Osteoblast (primary cell): ENCODE measurements around the gene SPAG16. TPM values are rescaled to one million over a fixed set of nuclear protein-coding genes. Genes with fewer than 3 reads are reported as not detected.
A peak's percentile ranks its signal among the peaks of the same experiment; 100 is the strongest.

Experiments
- DNase-seq: peaks from one replicate; pipeline ENCODE4 v3.0.0; 2011; ENCODE audit warnings: low spot score, mixed read lengths; ENCODE audit not compliant: insufficient read length; ENCODE audit errors: missing footprints
- H2AFZ ChIP-seq: 2 replicates; pipeline ENCODE4 v1.6.0; 2011; ENCODE audit warnings: mild to moderate bottlenecking, low read length
- H3K27ac ChIP-seq: 2 replicates; pipeline ENCODE4 v1.5.1; 2011; ENCODE audit warnings: mild to moderate bottlenecking, low read depth, low read length, moderate library complexity
- H3K27me3 ChIP-seq: 2 replicates; pipeline ENCODE4 v1.6.0; 2012; ENCODE audit warnings: mild to moderate bottlenecking, control low read depth, inconsistent platforms, low read length, moderate library complexity; ENCODE audit not compliant: insufficient read depth
- H3K36me3 ChIP-seq: 2 replicates; pipeline ENCODE4 v1.5.1; 2011; ENCODE audit warnings: mild to moderate bottlenecking, low read length, control low read depth, moderate library complexity; ENCODE audit not compliant: insufficient read depth
- H3K4me1 ChIP-seq: 2 replicates; pipeline ENCODE4 v1.5.1; 2011; ENCODE audit warnings: mild to moderate bottlenecking, low read length, control low read depth, moderate library complexity; ENCODE audit not compliant: insufficient read depth
- H3K4me2 ChIP-seq: 2 replicates; pipeline ENCODE4 v1.6.0; 2011; ENCODE audit warnings: mild to moderate bottlenecking, low read length; ENCODE audit not compliant: insufficient read depth
- H3K4me3 ChIP-seq: fragments of 200-600 bp; sonication (generic); 3 replicates; pipeline ENCODE4 v1.5.1; 2012; ENCODE audit warnings: mild to moderate bottlenecking, low read length, inconsistent platforms; ENCODE audit not compliant: insufficient read depth
- H3K79me2 ChIP-seq: 2 replicates; pipeline ENCODE4 v1.6.0; 2012; ENCODE audit warnings: mild to moderate bottlenecking, low read length, control low read depth, inconsistent platforms; ENCODE audit not compliant: insufficient read depth
- H3K9me3 ChIP-seq: 2 replicates; pipeline ENCODE4 v1.5.1; 2011; ENCODE audit warnings: low read depth, low read length, control low read depth
- H4K20me1 ChIP-seq: 2 replicates; pipeline ENCODE4 v1.6.0; 2012; ENCODE audit warnings: mild to moderate bottlenecking, low read length, control low read depth; ENCODE audit not compliant: insufficient read depth
- CTCF ChIP-seq: IDR thresholded peaks from 2 replicates; pipeline ENCODE4 v1.5.1; 2011; ENCODE audit warnings: mild to moderate bottlenecking, low read depth, low read length, moderate library complexity; ENCODE audit errors: extremely low read depth
- total RNA-seq: library from RNA; depleted of rRNA; stranded (reverse); fragments of >200 nt; gene quantifications from 2 replicates; pipeline ENCODE4 v1.2.3, GENCODE V29; 2012

SPAG16 gene
- total RNA-seq, 1 donor: 47.8 TPM

- no peak for TF ChIP-seq CTCF
- DNase-seq: no peak
- no peaks in the 10 kb centered on the region for H3K9me3 ChIP-seq
- no peaks in the 10 kb centered on the region for H3K27me3 ChIP-seq
- H3K79me2 ChIP-seq: no peaks in the 10 kb centered on the region
- H2AFZ ChIP-seq: peak overlapping the region; percentile 86
- peak overlapping the region; percentile 27 for H3K4me3 ChIP-seq
- H3K27ac ChIP-seq: peak overlapping the region; percentile 87
- H3K4me1 ChIP-seq: peaks cover 14% of the 10 kb centered on the region
- peak overlapping the region; percentile 69 for H3K4me2 ChIP-seq
- no peaks in the 10 kb centered on the region for H4K20me1 ChIP-seq
- H3K36me3 ChIP-seq: peaks cover 16% of the 10 kb centered on the region
Observed at GRCh38 chr2:213306316-213306942, 22.2 kb downstream of the SPAG16 start.

- TF ChIP-seq CTCF: no peak
- no peak overlapping the region for H2AFZ ChIP-seq
- no peak overlapping the region for H3K4me2 ChIP-seq
- no peaks in the 10 kb centered on the region for H3K9me3 ChIP-seq
- H4K20me1 ChIP-seq: no peaks in the 10 kb centered on the region
- H3K4me1 ChIP-seq: no peaks in the 10 kb centered on the region
- H3K27me3 ChIP-seq: no peaks in the 10 kb centered on the region
- H3K27ac ChIP-seq: no peak overlapping the region
- no peaks in the 10 kb centered on the region for H3K79me2 ChIP-seq
- no peak for DNase-seq
- peaks cover 6% of the 10 kb centered on the region for H3K36me3 ChIP-seq
- no peak overlapping the region for H3K4me3 ChIP-seq
Observed at GRCh38 chr2:213315168-213315876, 31.1 kb downstream of the SPAG16 start.

- H3K4me2 ChIP-seq: no peak overlapping the region
- no peak for TF ChIP-seq CTCF
- H3K79me2 ChIP-seq: no peaks in the 10 kb centered on the region
- peaks cover 6% of the 10 kb centered on the region for H3K36me3 ChIP-seq
- no peak overlapping the region for H3K4me3 ChIP-seq
- no peaks in the 10 kb centered on the region for H4K20me1 ChIP-seq
- no peaks in the 10 kb centered on the region for H3K27me3 ChIP-seq
- no peak overlapping the region for H2AFZ ChIP-seq
- no peak overlapping the region for H3K27ac ChIP-seq
- H3K9me3 ChIP-seq: no peaks in the 10 kb centered on the region
- no peak for DNase-seq
- no peaks in the 10 kb centered on the region for H3K4me1 ChIP-seq
Observed at GRCh38 chr2:213316001-213316735, 31.9 kb downstream of the SPAG16 start.

- Histone ChIP-seq H3K36me3 (peaks cover 6% of the 10 kb centered on the region), H2AFZ (no peak overlapping the region), H3K27me3 (no peaks in the 10 kb centered on the region), H3K9me3 (no peaks in the 10 kb centered on the region), H3K27ac (no peak overlapping the region), H3K79me2 (no peaks in the 10 kb centered on the region), H3K4me3 (no peak overlapping the region), H4K20me1 (no peaks in the 10 kb centered on the region), H3K4me1 (no peaks in the 10 kb centered on the region), H3K4me2 (no peak overlapping the region)
- DNase-seq: no peak
- no peak for TF ChIP-seq CTCF
Observed at GRCh38 chr2:213317929-213318328, 33.7 kb downstream of the SPAG16 start.
